ENCODE measurements around the gene PKD2L2. TPM values are rescaled to one million over a fixed set of nuclear protein-coding genes. Genes with fewer than 3 reads are reported as not detected.
"Not testable (repeated sequence)": the region's sequence is repeated elsewhere in the genome, so short reads cannot be mapped to it uniquely, and the experiment has no call there.

Gene PKD2L2
- total RNA-seq, 1 donor: not detected

DNA sequence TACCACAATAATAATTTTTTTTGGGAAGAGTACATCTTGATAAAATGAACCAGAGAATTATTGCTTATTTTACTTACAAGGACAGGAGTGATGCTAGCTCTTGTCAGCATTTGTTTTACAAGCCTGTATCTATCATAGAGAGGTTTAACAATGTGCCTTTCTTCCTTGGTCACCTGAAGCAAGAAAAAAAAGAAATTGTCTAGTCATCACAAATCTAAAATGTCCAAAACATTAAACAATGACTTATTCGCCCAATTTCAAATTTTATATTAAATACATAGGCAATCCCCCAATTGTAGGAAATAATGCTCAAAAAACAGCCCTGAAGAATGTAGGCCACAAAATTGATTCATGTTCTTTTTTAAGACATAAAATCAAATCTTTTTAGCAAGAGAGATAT is 56.6 kb downstream of the PKD2L2 start:
- TF ChIP-seq CTCF (IDR thresholded peaks at IDR 0.05; ENCODE audit: insufficient read depth, low read length): no peak
- no peak for DNase-seq (ENCODE audit: low read depth)

GRCh38 chr5:137954131-137954879 is 65.0 kb downstream of the PKD2L2 start:
- DNase-seq (ENCODE audit: low read depth): peak; percentile 97
- H3K4me3 ChIP-seq (ENCODE audit: low read depth, low read length): no peak overlapping the region
- no peak for TF ChIP-seq CTCF (IDR thresholded peaks at IDR 0.05; ENCODE audit: insufficient read depth, low read length)

More for the DNA sequence above, 56.6 kb downstream of the PKD2L2 start:
- H3K4me3 ChIP-seq (ENCODE audit: low read depth, low read length): no peak overlapping the region

DNA sequence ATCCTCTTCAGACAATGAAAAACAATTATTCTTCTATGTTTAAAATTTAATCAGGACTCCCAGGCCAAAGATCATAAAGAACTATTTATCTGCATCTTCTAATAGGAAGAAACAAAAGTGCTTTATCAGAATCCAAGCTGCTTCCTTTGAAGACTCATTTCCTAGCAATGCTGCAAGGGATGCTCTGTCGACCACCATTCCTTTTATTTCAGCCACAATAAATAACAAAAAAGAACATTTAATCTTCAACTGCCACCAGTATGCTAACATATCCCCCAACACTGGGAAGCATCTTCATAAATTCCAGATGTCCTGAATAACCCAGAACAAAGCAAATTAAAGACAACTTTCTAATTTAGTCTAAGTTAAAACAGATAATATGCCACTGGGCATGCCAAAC is 68.7 kb downstream of the PKD2L2 start:
- H3K4me3 ChIP-seq (ENCODE audit: low read depth, low read length): no peak overlapping the region
- TF ChIP-seq CTCF (IDR thresholded peaks at IDR 0.05; ENCODE audit: insufficient read depth, low read length): no peak
- DNase-seq (ENCODE audit: low read depth): no peak

GRCh38 chr5:137959488-137959887 is 70.2 kb downstream of the PKD2L2 start:
- DNase-seq (ENCODE audit: low read depth): no peak
- H3K4me3 ChIP-seq (ENCODE audit: low read depth, low read length): no peak overlapping the region
- no peak for TF ChIP-seq CTCF (IDR thresholded peaks at IDR 0.05; ENCODE audit: insufficient read depth, low read length)

GRCh38 chr5:137960141-137960540 is 70.9 kb downstream of the PKD2L2 start:
- DNase-seq (ENCODE audit: low read depth): peak; percentile 20
- TF ChIP-seq CTCF (IDR thresholded peaks at IDR 0.05; ENCODE audit: insufficient read depth, low read length): no peak
- no peak overlapping the region for H3K4me3 ChIP-seq (ENCODE audit: low read depth, low read length)

GRCh38 chr5:137960819-137961218 is 71.6 kb downstream of the PKD2L2 start:
- DNase-seq (ENCODE audit: low read depth): no peak
- TF ChIP-seq CTCF (IDR thresholded peaks at IDR 0.05; ENCODE audit: insufficient read depth, low read length): no peak
- no peak overlapping the region for H3K4me3 ChIP-seq (ENCODE audit: low read depth, low read length)

GRCh38 chr5:137970384-137970783 is 81.1 kb downstream of the PKD2L2 start:
- not testable (repeated sequence) for H3K4me3 ChIP-seq (ENCODE audit: low read depth, low read length); DNase-seq (ENCODE audit: low read depth)
